Loucy (cell line): ENCODE results near the gene CORO2B.

Experiments
- EZH2phosphoT487 ChIP-seq: fragments of 200-600 bp; IDR thresholded peaks from 2 replicates; pipeline ENCODE4 v1.6.1; 2018; ENCODE audit warnings: antibody characterized with exemption, mild to moderate bottlenecking, moderate library complexity, borderline replicate concordance
- TF ChIP-seq, protein P1 (sequence below): fragments of 200-600 bp; sonication (generic); conservative IDR thresholded peaks from 2 replicates; pipeline ENCODE4 v1.5.1; 2014; ENCODE audit warnings: mild to moderate bottlenecking, antibody characterized with exemption, low read length

- TF ChIP-seq, protein P1, sequence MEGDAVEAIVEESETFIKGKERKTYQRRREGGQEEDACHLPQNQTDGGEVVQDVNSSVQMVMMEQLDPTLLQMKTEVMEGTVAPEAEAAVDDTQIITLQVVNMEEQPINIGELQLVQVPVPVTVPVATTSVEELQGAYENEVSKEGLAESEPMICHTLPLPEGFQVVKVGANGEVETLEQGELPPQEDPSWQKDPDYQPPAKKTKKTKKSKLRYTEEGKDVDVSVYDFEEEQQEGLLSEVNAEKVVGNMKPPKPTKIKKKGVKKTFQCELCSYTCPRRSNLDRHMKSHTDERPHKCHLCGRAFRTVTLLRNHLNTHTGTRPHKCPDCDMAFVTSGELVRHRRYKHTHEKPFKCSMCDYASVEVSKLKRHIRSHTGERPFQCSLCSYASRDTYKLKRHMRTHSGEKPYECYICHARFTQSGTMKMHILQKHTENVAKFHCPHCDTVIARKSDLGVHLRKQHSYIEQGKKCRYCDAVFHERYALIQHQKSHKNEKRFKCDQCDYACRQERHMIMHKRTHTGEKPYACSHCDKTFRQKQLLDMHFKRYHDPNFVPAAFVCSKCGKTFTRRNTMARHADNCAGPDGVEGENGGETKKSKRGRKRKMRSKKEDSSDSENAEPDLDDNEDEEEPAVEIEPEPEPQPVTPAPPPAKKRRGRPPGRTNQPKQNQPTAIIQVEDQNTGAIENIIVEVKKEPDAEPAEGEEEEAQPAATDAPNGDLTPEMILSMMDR = no peak
- no peak for TF ChIP-seq EZH2phosphoT487
Measured at GRCh38 chr15:68592054-68592453, 13.3 kb downstream of the CORO2B start.
